GM12878 (cell line): Measurements from ENCODE around the gene ALDH1A2. TPM values are rescaled to one million over a fixed set of nuclear protein-coding genes. Genes with fewer than 3 reads are reported as not detected.

ENCODE experiments used
- ATAC-seq: fragments of 200-7000 bp; cut with Tn5 transposase; 3 replicates; pipeline ENCODE4 v1.9.1; 2020; ENCODE audit warnings: mild to moderate bottlenecking, moderate library complexity
- BruUV-seq: library from RNA; stranded (reverse); fragments of 400-500 nt; replicated peaks from 2 replicates; lab custom pipeline; 2021; lab: Mats Ljungman, UMichigan
- CTCF ChIA-PET: fragments of 300-600 bp; sonication (Branson Sonifier 250); formaldehyde crosslinking; extraction: SDS; loops from one replicate; lab custom pipeline; 2021; ENCODE audit warnings: inconsistent platforms; lab: Yijun Ruan, JAX
- POLR2A ChIA-PET: fragments of 350-600 bp; formaldehyde crosslinking; extraction: SDS; loops from one replicate; lab custom pipeline; 2021; ENCODE audit warnings: inconsistent platforms; lab: Charles Lee
- RAD21 ChIA-PET: fragments of 300-600 bp; sonication (Branson Sonifier 250); formaldehyde crosslinking; loops from one replicate; lab custom pipeline; 2023; ENCODE audit warnings: antibody characterized with exemption; ENCODE audit not compliant: unreplicated experiment; lab: Charles Lee
- SMC1A ChIA-PET: fragments of 300-600 bp; sonication (Branson Sonifier 250); formaldehyde crosslinking; loops from one replicate; lab custom pipeline; 2023; ENCODE audit not compliant: unreplicated experiment, uncharacterized antibody; lab: Charles Lee
- DNase-seq: peaks from one replicate; pipeline ENCODE4 v3.0.0-alpha.2; 2011; ENCODE audit warnings: low read depth, low spot score
- FAIRE-seq: peaks from 3 replicates; lab custom pipeline; 2011; peaks lifted over from hg19 to GRCh38; lab: Jason Lieb, UNC
- H2AFZ ChIP-seq: 2 replicates; pipeline ENCODE4 v1.6.0; 2011; ENCODE audit warnings: low read depth, low read length, control low read depth; ENCODE audit not compliant: control insufficient read depth
- H3K27ac ChIP-seq: 2 replicates; pipeline ENCODE4 v1.5.1; 2011; ENCODE audit warnings: control low read depth; ENCODE audit not compliant: control insufficient read depth, insufficient read depth
- H3K27me3 ChIP-seq, 2 experiments: replicated peaks in 1 of 2; 2 replicates each; pipeline versions ENCODE4 v1.6.0 to v1.6.1; 2011; ENCODE audit warnings: low read length in 1 of 2; ENCODE audit not compliant: control insufficient read depth in 2 of 2, insufficient read depth in 2 of 2
- H3K36me3 ChIP-seq, 2 experiments: 2 replicates each; pipeline ENCODE4 v1.5.1; 2011; ENCODE audit warnings: low read length in 1 of 2; ENCODE audit not compliant: control insufficient read depth in 2 of 2, insufficient read depth in 2 of 2
- H3K4me1 ChIP-seq: 2 replicates; pipeline ENCODE4 v1.6.1; 2011; ENCODE audit warnings: mild to moderate bottlenecking, low read length, moderate library complexity, mixed read lengths; ENCODE audit not compliant: control insufficient read depth, insufficient read depth
- H3K4me2 ChIP-seq: 2 replicates; pipeline ENCODE4 v1.6.0; 2011; ENCODE audit warnings: control low read depth; ENCODE audit not compliant: control insufficient read depth, insufficient read depth
- H3K4me3 ChIP-seq: fragments of 200-600 bp; sonication (generic); 2 replicates; pipeline ENCODE4 v1.5.1; 2016
- H3K79me2 ChIP-seq: 2 replicates; pipeline ENCODE4 v1.6.0; 2011; ENCODE audit warnings: low read length; ENCODE audit not compliant: control insufficient read depth, insufficient read depth
- H3K9ac ChIP-seq: 2 replicates; pipeline ENCODE4 v1.8.0; 2011; ENCODE audit warnings: low read length, control low read depth, mixed read lengths; ENCODE audit not compliant: control insufficient read depth, insufficient read depth
- H3K9me3 ChIP-seq: replicated peaks from 3 replicates; pipeline ENCODE4 v1.5.1; 2011; ENCODE audit warnings: mild to moderate bottlenecking, low read length; ENCODE audit not compliant: control insufficient read depth, insufficient read depth
- H4K20me1 ChIP-seq: 2 replicates; pipeline ENCODE4 v1.6.0; 2011; ENCODE audit not compliant: control insufficient read depth, insufficient read depth
- ATF2 ChIP-seq: IDR thresholded peaks from 2 replicates; pipeline ENCODE4 v1.6.1; 2012; ENCODE audit warnings: low read length, inconsistent platforms
- EED ChIP-seq: sonication (generic); IDR thresholded peaks from 2 replicates; pipeline ENCODE4 v1.6.1; 2016; ENCODE audit warnings: antibody characterized with exemption, low read depth
- GATAD2B ChIP-seq: fragments of 450-650 bp; conservative IDR thresholded peaks from 2 replicates; pipeline ENCODE4 v1.6.1; 2017; ENCODE audit warnings: low read depth, mild to moderate bottlenecking, moderate library complexity
- KAT2A ChIP-seq: conservative IDR thresholded peaks from 2 replicates; pipeline ENCODE4 v1.6.1; 2011; ENCODE audit warnings: low read depth, low read length; ENCODE audit not compliant: control insufficient read depth
- NFYB ChIP-seq: IDR thresholded peaks from 2 replicates; pipeline ENCODE4 v1.6.1; 2011; ENCODE audit warnings: low read depth, mild to moderate bottlenecking, low read length, improper control_type of control experiment, moderate library complexity; ENCODE audit not compliant: insufficient read depth
- NR2C1 ChIP-seq: fragments of 450-650 bp; IDR thresholded peaks from 2 replicates; pipeline ENCODE4 v1.6.1; 2017; ENCODE audit warnings: antibody characterized with exemption, mild to moderate bottlenecking, moderate library complexity
- POLR2AphosphoS5 ChIP-seq: IDR thresholded peaks from 2 replicates; pipeline ENCODE4 v1.6.1; 2011; ENCODE audit warnings: mild to moderate bottlenecking, low read length, inconsistent platforms
- REST ChIP-seq: IDR thresholded peaks from 2 replicates; pipeline ENCODE4 v1.6.1; 2012; ENCODE audit warnings: mild to moderate bottlenecking, low read depth, low read length
- SMAD1 ChIP-seq: fragments of 450-650 bp; IDR thresholded peaks from 2 replicates; pipeline ENCODE4 v1.6.1; 2018; ENCODE audit warnings: mild to moderate bottlenecking, low read depth; ENCODE audit not compliant: partially characterized antibody
- ZBTB33 ChIP-seq: fragments of 450-650 bp; IDR thresholded peaks from 2 replicates; pipeline ENCODE4 v1.6.1; 2017; ENCODE audit warnings: mild to moderate bottlenecking
- WGBS: methylation state at CpG from one replicate; pipeline ENCODE4 v1.1.6; 2016; ENCODE audit warnings: low lambda C conversion rate; ENCODE audit not compliant: insufficient replicate concordance, insufficient coverage; ENCODE audit errors: missing lambda C conversion rate; 5-methylcytosine and 5-hydroxymethylcytosine counted together
- in situ Hi-C: fragments of 300-500 bp; cut with MboI; formaldehyde crosslinking; loops from 9 replicates; pipeline ENCODE4 v1.14.3; 2018; ENCODE audit warnings: mixed read lengths
- intact Hi-C: fragments of 100-400 bp; cut with micrococcal nuclease; formaldehyde crosslinking; loops from one replicate; pipeline ENCODE4 v1.14.2; 2022; ENCODE audit not compliant: unreplicated experiment
- polyA plus RNA-seq, 11 experiments: library from polyadenylated mRNA; depleted of rRNA in 4 of 11; unstranded in 6 of 11; stranded (reverse) in 5 of 11; fragments of >200 nt; fragmentation: Nextera tagmentation in 4 of 11; fragmentation: Illumina TruSeq in 1 of 11; extraction: Ambion mirVana in 4 of 11; extraction: Trizol in 1 of 11; gene quantifications; 1 replicate in 1 of 11; 2 replicates in 10 of 11; pipeline versions ENCODE4 v1.2.1 to v1.2.3, GENCODE V29; 2011 to 2016; ENCODE audit warnings: inconsistent platforms in 2 of 11, missing spikeins in 2 of 11, low read depth in 1 of 11
- total RNA-seq, 4 experiments: library from RNA; depleted of rRNA in 3 of 4; stranded (reverse); fragments of >200 nt in 3 of 4; fragmentation: Illumina TruSeq in 1 of 4; extraction: Trizol in 1 of 4; gene quantifications; 2 replicates each; pipeline versions ENCODE4 v1.2.1 to v1.2.3, GENCODE V29; 2013 to 2021

ALDH1A2 gene
- total and polyA plus RNA-seq, 10 of the 15 experiments (the other 5 are each of a cell fraction or from before 2014, with no cell fraction given), result 0.06 to 0.92 (median 0.18) TPM; not detected in 5

GRCh38 chr15:58110999-58111717, 45.6 kb upstream of the ALDH1A2 start (continued):
- TF ChIP-seq NFYB, result no peak
- no peak for TF ChIP-seq ZBTB33
- no peak for TF ChIP-seq GATAD2B
- TF ChIP-seq REST, result no peak
- no peak for TF ChIP-seq NR2C1
- no peak for TF ChIP-seq EED

- no peak overlapping the region for H2AFZ ChIP-seq
Measured at GRCh38 chr15:58109419-58109818, 43.9 kb upstream of the ALDH1A2 start.

More at GRCh38 chr15:58109419-58109818, 43.9 kb upstream of the ALDH1A2 start:
- ChIA-PET POLR2A (no interaction called here), RAD21 (no interaction called here)
- Histone ChIP-seq H4K20me1 (no peaks in the 10 kb centered on the region), H3K27me3 (no peaks in the 10 kb centered on the region; a peak in 1 of 4 replicates), H3K36me3 (no peaks in the 10 kb centered on the region), H3K9ac (no peak overlapping the region), H3K4me2 (no peak overlapping the region), H3K79me2 (no peaks in the 10 kb centered on the region)
- in situ Hi-C loops, result no loop called here
- no peak for FAIRE-seq
- 19% methylated on average over 3 of the region's 3 CpGs for whole genome bisulfite sequencing
- no peak for TF ChIP-seq SMAD1
- TF ChIP-seq ATF2, result no peak
- no peak for TF ChIP-seq KAT2A
- no peak for TF ChIP-seq POLR2AphosphoS5
- TF ChIP-seq, all 136 proteins: peak for 0
- SMC1A ChIA-PET, result interaction anchor here (1.3 kb wide), 1 partner anchor 10 kb away, joined by 3 read pairs; no protein-coding TSS in a partner anchor
- ATAC-seq (no peak), DNase-seq (no peak)
- Histone ChIP-seq H3K9me3 (no peaks in the 10 kb centered on the region), H3K4me1 (no peaks in the 10 kb centered on the region), H3K27ac (no peak overlapping the region), H3K4me3 (no peak overlapping the region)
- no TSS peak for BruUV-seq
- CTCF ChIA-PET, result no interaction called here
- intact Hi-C loops, result no loop called here
